ENCODE data around the gene EXOC3L1.

EXOC3L1 gene

DNA sequence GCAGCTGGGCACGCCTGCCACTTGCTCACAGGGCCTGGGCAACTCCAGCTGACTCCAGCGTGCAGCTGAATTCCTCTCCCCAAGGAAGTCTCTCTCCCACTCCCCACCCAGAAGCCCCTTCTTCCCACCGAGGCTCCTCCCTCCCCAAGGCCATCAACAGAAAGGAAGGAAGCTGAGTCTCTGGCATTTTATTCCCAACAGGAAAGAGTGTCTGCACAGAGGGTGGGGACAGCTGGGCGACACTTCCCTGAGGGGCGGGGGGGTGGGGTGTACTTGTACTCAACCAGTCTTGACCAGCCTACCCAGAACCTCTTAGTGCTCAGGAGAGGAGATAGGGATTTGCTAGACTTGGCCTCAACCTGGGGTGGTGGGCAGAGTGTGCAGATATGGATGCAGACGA lies at the start of gene EXOC3L1:
TSS of gene EXOC3L1 (minus strand) at position 96 of the 400 bp plus-strand sequence. CDS start 460 bp downstream, outside the sequence.
- DNase-seq: no peak

- DNase-seq: no peak
These were observed 49.0 kb upstream of the EXOC3L1 start for GRCh38 chr16:67238806-67239470.

DNA sequence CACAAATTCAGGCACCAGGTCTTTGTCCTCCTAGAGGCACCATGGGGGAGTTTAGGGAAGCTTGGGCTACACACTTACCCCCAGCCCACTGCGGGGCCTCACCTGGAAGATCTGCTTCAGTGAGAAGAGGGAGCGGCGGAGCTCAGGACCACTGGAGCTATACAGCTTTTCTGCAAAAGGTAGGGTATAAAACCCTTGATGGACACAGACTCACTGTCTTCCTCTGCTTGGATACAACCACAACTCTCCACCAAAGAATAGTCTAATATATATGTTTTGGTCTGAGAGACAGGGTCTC lies 48.3 kb upstream of the EXOC3L1 start:
- no peak for DNase-seq

GRCh38 chr16:67237396-67238277 lies 47.7 kb upstream of the EXOC3L1 start:
- no peak for DNase-seq

DNA sequence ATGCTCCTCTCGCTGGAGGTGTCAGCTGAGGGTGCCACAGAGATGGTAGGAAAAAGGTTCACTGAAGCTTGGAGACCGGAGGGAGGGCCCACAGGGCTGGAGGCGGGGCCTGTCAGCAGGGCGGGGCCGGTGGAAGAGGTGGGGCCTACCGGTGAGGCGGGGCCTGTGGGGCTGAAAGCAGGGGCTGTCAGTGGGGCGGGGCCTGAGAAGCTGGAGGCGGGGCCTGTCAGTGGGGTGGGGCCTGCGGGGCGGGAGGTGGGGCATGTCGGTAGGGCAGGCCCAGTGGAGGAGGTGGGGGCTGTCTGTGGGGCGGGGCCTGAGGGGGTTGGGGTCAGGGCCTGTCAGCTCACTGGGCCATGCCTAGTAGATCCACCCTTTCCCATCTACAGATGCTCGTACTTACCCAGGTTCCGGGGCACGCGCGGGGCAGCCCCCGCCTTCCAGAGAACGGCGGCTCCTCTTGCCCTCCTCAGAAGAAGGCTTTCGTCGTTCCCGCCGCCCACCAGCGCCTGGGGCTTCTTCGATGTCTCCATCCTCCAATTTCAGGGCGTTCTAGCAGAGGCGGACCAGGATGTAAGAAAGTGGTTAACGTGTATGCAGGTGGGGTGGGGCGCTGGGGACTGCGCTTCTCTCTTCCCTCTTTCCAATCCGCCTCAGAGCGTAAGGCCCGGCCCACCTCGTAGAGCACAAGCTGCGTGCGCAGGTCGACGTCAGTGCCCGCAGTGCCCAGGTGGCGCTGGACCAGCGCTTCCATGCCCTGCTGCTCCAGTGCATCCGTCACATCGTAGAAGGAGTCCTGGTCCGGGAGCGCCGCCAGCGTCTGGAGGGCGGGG lies 46.8 kb upstream of the EXOC3L1 start:
- DNase-seq: no peak

DNA sequence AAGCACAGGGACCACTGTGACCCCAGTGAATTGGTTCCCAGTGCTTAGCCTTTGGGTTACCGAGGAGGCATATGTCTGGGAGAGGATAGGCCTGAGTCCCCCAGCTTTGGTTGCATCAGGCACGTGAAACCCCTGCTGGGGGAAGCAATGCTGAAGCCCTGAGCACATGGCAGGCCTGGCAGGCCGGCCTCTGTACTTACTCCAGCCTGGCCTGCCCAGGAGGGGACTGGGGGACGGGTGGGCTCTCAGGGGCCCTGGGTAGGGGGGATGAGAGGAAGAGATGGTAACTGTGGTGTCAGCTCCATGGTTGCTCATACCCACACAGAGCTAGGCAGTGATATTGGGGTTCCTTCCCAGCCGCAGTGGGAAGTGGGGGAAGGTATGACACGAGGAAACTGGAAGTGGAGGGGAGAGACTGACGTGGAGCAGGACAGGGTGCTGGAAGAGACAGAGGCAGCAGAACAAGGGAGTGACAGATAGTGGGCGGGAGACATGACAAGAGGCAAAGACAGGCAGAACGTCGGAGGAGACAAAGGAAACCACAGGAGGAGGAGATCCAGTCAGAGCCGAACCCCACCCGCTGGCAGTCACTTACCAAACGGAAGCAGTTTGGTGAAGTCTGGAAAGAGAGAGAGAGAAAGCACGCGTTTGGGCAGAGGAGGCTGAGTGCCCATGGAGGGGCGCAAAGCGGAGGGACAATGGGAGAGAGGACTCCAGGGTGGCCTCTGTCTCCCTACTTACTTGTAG lies 46.1 kb upstream of the EXOC3L1 start:
- no peak for DNase-seq

DNA sequence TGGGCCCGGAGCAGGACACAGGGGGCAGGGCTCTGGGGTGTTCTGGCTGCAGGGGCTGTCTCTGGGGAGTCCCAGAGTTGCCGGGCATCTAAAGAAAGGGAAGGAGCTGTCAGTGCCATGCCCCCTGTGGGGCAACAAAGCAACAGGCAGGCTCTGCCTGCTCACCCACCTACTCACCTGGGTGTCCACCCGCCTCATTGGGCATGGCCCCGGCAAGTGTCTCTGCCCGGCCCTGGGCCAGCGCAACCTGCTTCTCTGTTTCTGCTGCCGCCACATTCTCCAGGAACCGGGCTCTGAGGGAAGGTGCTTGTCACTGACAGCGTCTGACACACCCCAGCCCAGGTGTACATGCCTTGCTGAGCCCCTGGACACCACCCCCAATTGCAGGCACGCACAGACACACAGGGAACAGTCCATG lies 44.3 kb upstream of the EXOC3L1 start:
- DNase-seq: no peak

GRCh38 chr16:67233596-67233995 lies 43.7 kb upstream of the EXOC3L1 start:
- no peak for DNase-seq

DNA sequence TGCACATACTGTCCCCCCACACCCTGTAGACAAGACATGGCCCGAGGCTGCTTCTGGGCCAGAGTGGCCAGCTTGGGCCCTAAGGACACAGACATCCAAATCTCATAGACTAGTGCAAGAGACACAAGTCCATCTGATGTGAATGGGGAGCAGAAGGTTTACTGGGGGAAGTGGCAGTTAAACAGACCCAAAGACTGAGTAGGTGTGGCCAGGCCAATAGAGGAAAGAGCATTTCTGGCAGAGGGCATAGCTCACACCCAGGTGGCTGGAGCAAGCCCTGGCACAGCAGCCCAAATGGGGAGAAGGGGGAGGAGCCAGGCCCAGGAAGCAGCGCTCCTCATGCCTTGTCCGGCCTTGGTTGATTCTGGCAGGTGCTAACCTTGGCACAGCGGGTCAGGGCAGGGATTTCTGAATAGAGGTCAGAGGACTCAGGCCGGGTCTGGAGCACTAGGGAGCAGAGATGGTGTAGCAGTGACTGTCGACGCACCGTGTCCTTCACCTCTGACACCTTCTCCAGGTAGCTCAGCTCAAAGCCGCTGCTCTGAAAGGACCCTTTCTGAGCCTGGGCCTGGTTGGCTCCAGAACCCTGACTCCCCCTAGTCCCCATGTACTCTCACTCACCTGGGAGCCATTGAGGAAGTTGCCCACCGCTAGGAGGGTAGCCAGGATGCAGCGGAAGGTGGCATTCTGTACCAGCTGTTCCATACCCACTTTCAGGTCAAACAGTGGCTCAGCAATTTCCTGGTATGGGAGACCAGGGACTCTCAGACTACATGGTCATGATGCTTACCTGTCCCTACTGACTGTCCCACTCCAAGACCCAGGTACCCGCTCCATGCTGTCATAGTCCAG lies 41.1 kb upstream of the EXOC3L1 start:
- no peak for DNase-seq

- DNase-seq: no peak
These were observed 40.2 kb upstream of the EXOC3L1 start for GRCh38 chr16:67229906-67230808.

DNA sequence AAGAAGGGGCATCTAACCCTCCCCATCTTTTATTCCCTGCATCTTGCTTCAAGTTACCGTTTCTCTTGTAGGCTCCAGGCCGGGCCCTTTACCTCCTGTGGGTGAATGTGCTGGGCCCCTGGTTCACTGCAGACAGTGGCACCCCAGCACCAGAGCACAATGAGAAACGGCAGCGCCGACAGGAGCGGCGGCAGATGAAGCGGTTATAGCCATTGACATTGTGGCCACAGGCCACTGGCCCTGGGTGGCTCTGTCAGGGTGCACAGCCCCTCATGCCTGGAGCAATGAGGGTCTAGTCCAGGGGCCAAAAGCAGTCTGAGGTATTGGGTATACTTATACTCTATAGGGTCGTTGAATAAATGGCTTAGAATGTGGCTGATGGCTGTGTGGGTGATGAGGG lies 39.0 kb upstream of the EXOC3L1 start:
- DNase-seq: no peak

DNA sequence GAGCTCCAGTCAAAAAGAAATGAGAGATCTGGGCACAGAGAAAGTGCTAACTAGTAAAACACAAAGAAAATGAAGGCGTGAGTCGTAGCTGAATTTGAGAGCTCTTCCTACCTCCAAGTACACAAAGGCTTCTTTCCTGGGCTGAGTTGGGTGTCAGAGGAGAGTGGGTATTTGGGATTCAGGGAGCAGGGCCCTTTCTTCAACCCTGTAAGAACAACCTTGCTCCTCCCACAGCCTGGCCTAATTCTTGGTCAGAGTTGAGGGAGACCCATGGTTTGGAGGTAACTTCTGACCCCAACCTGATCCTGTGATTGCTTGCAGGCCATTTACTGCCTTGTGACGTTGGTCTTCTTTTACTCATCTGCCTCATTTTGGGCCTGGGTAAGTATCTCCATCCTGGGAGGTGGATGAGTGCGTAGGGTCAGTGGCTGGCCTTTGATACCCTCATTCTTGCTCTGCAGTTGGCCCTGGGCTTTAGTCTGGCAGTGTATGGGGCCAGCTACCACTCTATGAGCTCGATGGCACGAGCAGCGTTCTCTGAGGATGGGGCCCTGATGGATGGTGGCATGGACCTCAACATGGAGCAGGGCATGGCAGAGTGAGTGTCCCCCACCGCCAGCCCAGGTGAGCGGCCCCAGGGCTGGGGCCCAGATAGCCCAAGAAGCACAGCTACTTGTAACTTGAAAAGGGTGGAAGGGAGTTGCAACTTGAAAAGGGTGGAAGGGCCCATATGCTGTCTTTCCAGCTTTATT lies 38.3 kb upstream of the EXOC3L1 start:
- no peak for DNase-seq

- DNase-seq: no peak
These were observed 37.6 kb upstream of the EXOC3L1 start for GRCh38 chr16:67227567-67227921.

- peak; percentile 93 for DNase-seq
These were observed 37.0 kb upstream of the EXOC3L1 start, which contains the start of gene TMEM208 for GRCh38 chr16:67226804-67227566. TMEM208 (plus strand) TSS chr16:67227130; CDS start chr16:67227219, 89 bp downstream.

GRCh38 chr16:67226295-67226803 lies 36.4 kb upstream of the EXOC3L1 start:
- DNase-seq: peak; percentile 9

- no peak for DNase-seq
These were observed 34.1 kb upstream of the EXOC3L1 start for GRCh38 chr16:67223992-67224391.

- DNase-seq: no peak
These were observed 26.9 kb upstream of the EXOC3L1 start for GRCh38 chr16:67216612-67217490.

GRCh38 chr16:67215706-67216105 lies 25.8 kb upstream of the EXOC3L1 start:
- DNase-seq: no peak
